Gastroesophageal sphincter (tissue), 3 donors: ENCODE data around the gene SNCG.
"Not testable (repeated sequence)": the region's sequence is repeated elsewhere in the genome, so short reads cannot be mapped to it uniquely, and the experiment has no call there.

Source experiments
- EP300 ChIP-seq: sonication (generic); formaldehyde crosslinking; IDR thresholded peaks from one replicate; pipeline ENCODE4 v1.6.1; 2017; ENCODE audit warnings: antibody characterized with exemption, mild to moderate bottlenecking
- POLR2A ChIP-seq, 2 donors: fragments of 450-650 bp; IDR thresholded peaks; one replicate each; pipeline ENCODE4 v1.6.1; 2017; ENCODE audit warnings: antibody characterized with exemption in 2 of 2, mild to moderate bottlenecking in 2 of 2, moderate library complexity in 1 of 2
- POLR2AphosphoS5 ChIP-seq: sonication (generic); formaldehyde crosslinking; IDR thresholded peaks from one replicate; pipeline ENCODE4 v1.6.1; 2017; ENCODE audit warnings: antibody characterized with exemption
- TF ChIP-seq, protein P1 (sequence below), 4 experiments: fragments of 200-600 bp in 2 of 4; fragments of 450-650 bp in 2 of 4; sonication (generic) in 1 of 4; IDR thresholded peaks; one replicate each; pipeline ENCODE4 v1.5.1; 2017 to 2019; ENCODE audit warnings: antibody characterized with exemption in 4 of 4, mild to moderate bottlenecking in 2 of 4, moderate library complexity in 2 of 4

DNA sequence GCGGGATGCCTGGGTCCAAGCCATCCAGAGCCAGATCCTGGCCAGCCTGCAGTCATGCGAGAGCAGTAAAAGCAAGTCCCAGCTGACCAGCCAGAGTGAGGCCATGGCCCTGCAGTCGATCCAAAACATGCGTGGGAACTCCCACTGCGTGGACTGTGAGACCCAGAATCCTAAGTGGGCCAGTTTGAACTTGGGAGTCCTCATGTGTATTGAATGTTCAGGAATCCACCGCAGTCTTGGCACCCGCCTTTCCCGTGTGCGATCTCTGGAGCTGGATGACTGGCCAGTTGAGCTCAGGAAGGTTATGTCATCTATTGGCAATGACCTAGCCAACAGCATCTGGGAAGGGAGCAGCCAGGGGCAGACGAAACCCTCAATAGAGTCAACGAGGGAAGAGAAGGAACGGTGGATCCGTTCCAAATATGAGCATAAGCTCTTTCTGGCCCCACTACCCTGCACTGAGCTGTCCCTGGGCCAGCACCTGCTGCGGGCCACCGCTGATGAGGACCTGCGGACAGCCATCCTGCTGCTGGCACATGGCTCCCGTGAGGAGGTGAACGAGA, 50.8 kb downstream of the SNCG start:
- TF ChIP-seq, protein P1, sequence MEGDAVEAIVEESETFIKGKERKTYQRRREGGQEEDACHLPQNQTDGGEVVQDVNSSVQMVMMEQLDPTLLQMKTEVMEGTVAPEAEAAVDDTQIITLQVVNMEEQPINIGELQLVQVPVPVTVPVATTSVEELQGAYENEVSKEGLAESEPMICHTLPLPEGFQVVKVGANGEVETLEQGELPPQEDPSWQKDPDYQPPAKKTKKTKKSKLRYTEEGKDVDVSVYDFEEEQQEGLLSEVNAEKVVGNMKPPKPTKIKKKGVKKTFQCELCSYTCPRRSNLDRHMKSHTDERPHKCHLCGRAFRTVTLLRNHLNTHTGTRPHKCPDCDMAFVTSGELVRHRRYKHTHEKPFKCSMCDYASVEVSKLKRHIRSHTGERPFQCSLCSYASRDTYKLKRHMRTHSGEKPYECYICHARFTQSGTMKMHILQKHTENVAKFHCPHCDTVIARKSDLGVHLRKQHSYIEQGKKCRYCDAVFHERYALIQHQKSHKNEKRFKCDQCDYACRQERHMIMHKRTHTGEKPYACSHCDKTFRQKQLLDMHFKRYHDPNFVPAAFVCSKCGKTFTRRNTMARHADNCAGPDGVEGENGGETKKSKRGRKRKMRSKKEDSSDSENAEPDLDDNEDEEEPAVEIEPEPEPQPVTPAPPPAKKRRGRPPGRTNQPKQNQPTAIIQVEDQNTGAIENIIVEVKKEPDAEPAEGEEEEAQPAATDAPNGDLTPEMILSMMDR (IDR thresholded peaks at IDR 0.05) = not testable (repeated sequence)
- TF ChIP-seq POLR2A (IDR thresholded peaks at IDR 0.05); POLR2AphosphoS5; EP300: not testable (repeated sequence)
